SK-N-MC (cell line): Measurements from ENCODE around the gene ATP5F1D.

Source experiments
- EZH2 ChIP-seq: fragments of 200-600 bp; sonication (generic); IDR thresholded peaks from one replicate; pipeline ENCODE4 v1.6.1; 2017; ENCODE audit warnings: antibody characterized with exemption
- POLR2AphosphoS5 ChIP-seq: IDR thresholded peaks from 2 replicates; pipeline ENCODE4 v1.6.1; 2012; ENCODE audit warnings: mild to moderate bottlenecking, low read depth, low read length, borderline replicate concordance

DNA sequence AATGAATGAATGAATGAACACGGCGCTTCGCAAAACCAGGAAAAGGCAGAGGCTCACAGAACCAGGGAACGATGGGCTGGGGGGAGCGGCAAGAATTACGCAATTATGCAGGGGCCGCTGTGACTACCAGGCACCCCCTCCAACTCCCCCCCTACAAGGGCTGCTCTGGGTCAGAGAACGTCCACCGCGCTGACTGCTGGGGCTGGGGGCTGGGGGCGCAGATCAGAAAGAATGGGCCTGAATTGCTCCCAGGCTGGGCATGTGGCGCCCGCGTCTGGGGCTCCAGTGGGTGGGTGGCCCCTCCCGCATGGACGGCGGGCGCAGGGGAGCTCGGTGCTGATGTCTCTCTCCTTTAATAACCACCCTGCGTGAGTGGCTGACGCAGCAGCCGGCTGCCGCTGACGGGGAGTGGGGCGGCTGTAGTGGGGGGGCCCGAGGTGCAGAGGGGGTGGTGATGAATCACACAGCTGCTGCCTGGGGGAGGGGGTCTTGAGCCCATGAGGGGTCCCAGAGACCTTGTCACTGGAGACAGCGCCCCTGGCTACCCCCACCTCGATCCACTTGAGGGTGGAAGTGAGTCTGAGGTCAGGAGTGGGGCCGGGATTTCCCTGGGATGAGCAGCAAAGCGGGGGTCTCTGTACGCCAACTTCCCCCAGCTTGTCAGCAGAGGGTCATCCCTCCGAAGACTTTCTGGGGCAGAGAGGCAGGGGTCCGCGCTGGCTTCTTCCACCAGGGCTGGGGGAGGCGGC is 26.1 kb downstream of the ATP5F1D start:
- TF ChIP-seq EZH2 (no peak), POLR2AphosphoS5 (no peak; the same call in 1 of the 2 replicates)
